ENCODE results near the gene LYZL6. TPM values are rescaled to one million over a fixed set of nuclear protein-coding genes. Genes with fewer than 3 reads are reported as not detected.

LYZL6 gene
- total and polyA plus RNA-seq, 2 of the 8 experiments (the other 6 are each of a cell fraction or from before 2014, with no cell fraction given): not detected

GRCh38 chr17:35986643-35987042, 43.1 kb upstream of the LYZL6 start, which contains the start of gene CCL14:
Gene CCL14, minus strand, starts transcription at chr17:35986729. Its CDS starts 80 bp downstream, at chr17:35986649.
- no peak within 1 kb of the TSS for H3K9ac ChIP-seq (replicated peaks in 1 of 4; ENCODE audit: extremely low read depth in 1 of 4, low read depth in 3 of 4, low read length in 3 of 4)
- no peak within 1 kb of the TSS for H3K56ac ChIP-seq (replicated peaks; ENCODE audit: insufficient read length, low read depth, low read length)
- no peaks in the 10 kb centered on the region for H3K79me1 ChIP-seq (ENCODE audit: low read depth, low read length)
- H3K14ac ChIP-seq (ENCODE audit: insufficient read length): no peak within 1 kb of the TSS
- H2BK120ac ChIP-seq (replicated peaks; ENCODE audit: low read depth, low read length): no peak within 1 kb of the TSS
- H2BK20ac ChIP-seq (ENCODE audit: low read length): no peak within 1 kb of the TSS
- H3K36me3 ChIP-seq (ENCODE audit: control insufficient read depth in 2 of 4, insufficient read depth in 4 of 4, low read length in 3 of 4): no peaks in the 10 kb centered on the region
- no peak within 1 kb of the TSS for H3K23ac ChIP-seq (ENCODE audit: insufficient read length)
- no peaks in the 10 kb centered on the region for H3K4me1 ChIP-seq (replicated peaks in 1 of 4; ENCODE audit: control insufficient read depth in 3 of 4, insufficient read depth in 4 of 4, low read length in 3 of 4)
- H2BK15ac ChIP-seq (ENCODE audit: low read length): no peak within 1 kb of the TSS
- H4K8ac ChIP-seq (ENCODE audit: extremely low read depth, insufficient read depth, low read length): no peak within 1 kb of the TSS
- no peak within 1 kb of the TSS for H3K4me2 ChIP-seq (ENCODE audit: insufficient read depth in 1 of 2, low read depth in 2 of 2, low read length in 2 of 2)
- H3K4ac ChIP-seq (replicated peaks; ENCODE audit: insufficient read length, low read depth, low read length): no peak within 1 kb of the TSS
- no peak within 1 kb of the TSS for H3K18ac ChIP-seq (ENCODE audit: extremely low read depth, low read length)
- no peaks in the 10 kb centered on the region for H3K9me3 ChIP-seq (ENCODE audit: insufficient read depth in 2 of 2, low read depth in 1 of 2, low read length in 1 of 2)
- TF ChIP-seq TAF1 (IDR thresholded peaks at IDR 0.05; ENCODE audit: low read depth, low read length): no peak
- TF ChIP-seq CBX5 (IDR thresholded peaks at IDR 0.05; ENCODE audit: low read depth, low read length): no peak
- no peak for TF ChIP-seq SP4 (IDR thresholded peaks at IDR 0.05; ENCODE audit: low read length)
- TF ChIP-seq BRCA1 (IDR thresholded peaks at IDR 0.05; ENCODE audit: low read depth, low read length): no peak
- TF ChIP-seq E2F6 (IDR thresholded peaks at IDR 0.05): no peak
- no peak within 1 kb of the TSS for H4K5ac ChIP-seq (ENCODE audit: insufficient read length, low read depth, low read length)
- H3K27me3 ChIP-seq (replicated peaks in 1 of 4; ENCODE audit: control insufficient read depth in 3 of 4, extremely low read depth in 1 of 4, insufficient read depth in 3 of 4, low read length in 3 of 4): no peaks in the 10 kb centered on the region
- H3K27ac ChIP-seq (ENCODE audit: low read depth, low read length): no peak within 1 kb of the TSS
- H3K4me3 ChIP-seq (ENCODE audit: extremely low read depth in 1 of 4, insufficient read depth in 2 of 4, low read depth in 3 of 4, low read length in 4 of 4): no peak within 1 kb of the TSS
- no peak for DNase-seq (ENCODE audit: low read depth in 1 of 2, low spot score in 2 of 2)
- H2BK12ac ChIP-seq (ENCODE audit: low read depth, low read length): no peak within 1 kb of the TSS
- H3K79me2 ChIP-seq (ENCODE audit: control insufficient read depth in 1 of 2, insufficient read depth in 2 of 2, low read length in 2 of 2): no peaks in the 10 kb centered on the region
- FAIRE-seq: no peak
- H2BK5ac ChIP-seq (ENCODE audit: low read depth, low read length): no peak within 1 kb of the TSS
- POLR2A ChIA-PET (ENCODE audit: partially characterized antibody): no interaction called here
- H3K23me2 ChIP-seq (ENCODE audit: low read depth, low read length): no peaks in the 10 kb centered on the region
- WGBS, 2 experiments (ENCODE audit: extremely low coverage in 1 of 2, insufficient coverage in 1 of 2, insufficient read length in 1 of 2, insufficient replicate concordance in 2 of 2, low coverage in 1 of 2, low lambda C conversion rate in 2 of 2, missing lambda C conversion rate in 1 of 2): 82% methylated on average over 1 of the region's 1 CpG; no CpG with 5 or more reads in 1 of the 2 experiments
- no peak within 1 kb of the TSS for H2AFZ ChIP-seq (ENCODE audit: low read length)
- no peak within 1 kb of the TSS for H4K91ac ChIP-seq (replicated peaks; ENCODE audit: insufficient read length, low read length)
- H2AK5ac ChIP-seq (ENCODE audit: low read depth, low read length): no peak within 1 kb of the TSS
- CTCF ChIA-PET (ENCODE audit: partially characterized antibody): interaction anchor here (0.9 to 1.4 kb wide), 2 partner anchors 11 to 163 kb away, joined by 4 to 5 read pairs; no protein-coding TSS in a partner anchor
- H4K20me1 ChIP-seq (replicated peaks in 1 of 2; ENCODE audit: control insufficient read depth in 1 of 2, insufficient read depth in 2 of 2, low read length in 2 of 2): no peaks in the 10 kb centered on the region
